ENCODE data around the gene MAGI3.
"Not testable (repeated sequence)": the region's sequence is repeated elsewhere in the genome, so short reads cannot be mapped to it uniquely, and the experiment has no call there.

MAGI3 gene

DNA sequence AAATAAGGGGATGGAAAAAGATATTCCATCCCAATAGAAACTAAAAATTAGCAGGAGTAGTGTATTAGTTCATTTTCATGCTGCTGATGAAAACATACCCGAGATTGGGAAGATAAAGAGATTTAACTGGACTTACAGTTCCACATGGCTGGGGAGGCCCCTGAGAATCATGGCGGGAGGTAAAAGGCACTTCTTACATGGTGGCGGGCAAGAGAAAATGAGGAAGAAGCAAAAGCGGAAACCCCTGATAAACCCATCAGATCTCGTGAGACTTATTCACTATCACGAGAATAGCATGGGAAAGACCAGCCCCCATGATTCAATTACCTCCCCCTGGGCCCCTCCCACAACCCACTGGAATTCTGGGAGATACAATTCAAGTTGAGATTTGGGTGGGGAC is 327.2 kb downstream of the MAGI3 start:
- not testable (repeated sequence) for H2BK12ac ChIP-seq (ENCODE audit: low read length); H4K91ac ChIP-seq (ENCODE audit: low read depth, low read length); H3K79me2 ChIP-seq (ENCODE audit: control insufficient read depth, insufficient read depth, low read length, poor library complexity); H3K79me1 ChIP-seq (ENCODE audit: low read length); H3K23ac ChIP-seq (ENCODE audit: low read length); H3K4me2 ChIP-seq (ENCODE audit: low read length); H3K9ac ChIP-seq (ENCODE audit: low read length); H3K4ac ChIP-seq (ENCODE audit: low read depth, low read length); H3K14ac ChIP-seq (ENCODE audit: low read length); H3K18ac ChIP-seq (ENCODE audit: low read length); DNase-seq; H2BK5ac ChIP-seq (ENCODE audit: low read depth, low read length, poor library complexity); H3K4me3 ChIP-seq (ENCODE audit: low read depth, low read length); H3K4me1 ChIP-seq (ENCODE audit: control insufficient read depth in 1 of 2, insufficient read depth in 2 of 2, low read length in 2 of 2); H4K12ac ChIP-seq (ENCODE audit: low read depth, low read length); H2BK120ac ChIP-seq (ENCODE audit: insufficient read depth, low read length, poor library complexity); H4K8ac ChIP-seq (ENCODE audit: low read depth, low read length); H3K9me3 ChIP-seq (ENCODE audit: insufficient read depth, low read depth, low read length); H3K27ac ChIP-seq (ENCODE audit: low read depth, low read length); H2AK5ac ChIP-seq (ENCODE audit: low read length); H3K27me3 ChIP-seq (ENCODE audit: insufficient read depth, low read length); H2AFZ ChIP-seq (ENCODE audit: insufficient read depth, low read length, poor library complexity)
- peaks cover 17 to 23% of the 10 kb centered on the region in 2 experiments for H3K36me3 ChIP-seq (ENCODE audit: control insufficient read depth in 1 of 2, insufficient read depth in 2 of 2, low read length in 2 of 2)
- no CpG with 5 or more reads among the region's 6 CpGs for WGBS (ENCODE audit: extremely low coverage, insufficient coverage, insufficient read length)

- H3K4me1 ChIP-seq (ENCODE audit: control insufficient read depth in 1 of 2, insufficient read depth in 2 of 2, low read length in 2 of 2); H2AK5ac ChIP-seq (ENCODE audit: low read length); DNase-seq; H3K27me3 ChIP-seq (ENCODE audit: insufficient read depth, low read length); H4K12ac ChIP-seq (ENCODE audit: low read depth, low read length); H3K9ac ChIP-seq (ENCODE audit: low read length); H3K9me3 ChIP-seq (ENCODE audit: insufficient read depth, low read depth, low read length); H2AFZ ChIP-seq (ENCODE audit: insufficient read depth, low read length, poor library complexity); H2BK5ac ChIP-seq (ENCODE audit: low read depth, low read length, poor library complexity); H4K8ac ChIP-seq (ENCODE audit: low read depth, low read length); H2BK120ac ChIP-seq (ENCODE audit: insufficient read depth, low read length, poor library complexity); H3K4me3 ChIP-seq (ENCODE audit: low read depth, low read length); H3K79me1 ChIP-seq (ENCODE audit: low read length); H3K27ac ChIP-seq (ENCODE audit: low read depth, low read length); H2BK12ac ChIP-seq (ENCODE audit: low read length); H3K4me2 ChIP-seq (ENCODE audit: low read length); H3K18ac ChIP-seq (ENCODE audit: low read length); H4K91ac ChIP-seq (ENCODE audit: low read depth, low read length); H3K4ac ChIP-seq (ENCODE audit: low read depth, low read length); H3K23ac ChIP-seq (ENCODE audit: low read length); H3K14ac ChIP-seq (ENCODE audit: low read length); H3K79me2 ChIP-seq (ENCODE audit: control insufficient read depth, insufficient read depth, low read length, poor library complexity): not testable (repeated sequence)
- no CpG with 5 or more reads among the region's 5 CpGs for WGBS (ENCODE audit: extremely low coverage, insufficient coverage, insufficient read length)
- H3K36me3 ChIP-seq (ENCODE audit: control insufficient read depth in 1 of 2, insufficient read depth in 2 of 2, low read length in 2 of 2), result peaks cover 16 to 22% of the 10 kb centered on the region in 2 experiments
Measured at GRCh38 chr1:113718621-113719020, 328.3 kb downstream of the MAGI3 start.

DNA sequence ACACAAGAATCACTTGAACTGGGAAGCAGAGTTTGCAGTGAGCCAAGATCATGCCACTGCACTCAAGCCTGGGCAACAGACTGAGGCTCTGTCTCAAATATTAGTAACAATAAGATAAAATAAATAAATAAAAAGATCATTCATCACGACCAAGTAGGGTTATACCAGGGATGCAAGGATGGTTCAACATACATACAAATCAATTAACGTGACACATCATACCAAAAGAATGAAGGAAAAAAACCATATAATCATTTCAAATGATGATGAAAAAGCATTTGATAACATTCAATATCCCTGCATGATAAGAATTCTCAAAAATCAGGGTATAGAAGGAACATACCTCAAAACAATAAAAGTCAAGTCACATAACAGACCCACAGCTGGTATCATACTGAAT is 330.7 kb downstream of the MAGI3 start:
- H3K27ac ChIP-seq (ENCODE audit: low read depth, low read length), result no peak overlapping the region
- H3K79me1 ChIP-seq (ENCODE audit: low read length), result no peaks in the 10 kb centered on the region
- H3K14ac ChIP-seq (ENCODE audit: low read length), result no peak overlapping the region
- no peak overlapping the region for H3K18ac ChIP-seq (ENCODE audit: low read length)
- no peak overlapping the region for H2AK5ac ChIP-seq (ENCODE audit: low read length)
- no peak overlapping the region for H2BK120ac ChIP-seq (ENCODE audit: insufficient read depth, low read length, poor library complexity)
- no peak overlapping the region for H4K8ac ChIP-seq (ENCODE audit: low read depth, low read length)
- H3K9me3 ChIP-seq (ENCODE audit: insufficient read depth, low read depth, low read length), result peaks cover 6% of the 10 kb centered on the region
- no peak overlapping the region for H3K23ac ChIP-seq (ENCODE audit: low read length)
- no peak for DNase-seq
- H3K4me1 ChIP-seq (ENCODE audit: control insufficient read depth in 1 of 2, insufficient read depth in 2 of 2, low read length in 2 of 2), result no peaks in the 10 kb centered on the region
- no peak overlapping the region for H4K12ac ChIP-seq (ENCODE audit: low read depth, low read length)
- H2BK12ac ChIP-seq (ENCODE audit: low read length), result no peak overlapping the region
- no CpG with 5 or more reads among the region's 2 CpGs for WGBS (ENCODE audit: extremely low coverage, insufficient coverage, insufficient read length)
- H3K36me3 ChIP-seq (ENCODE audit: control insufficient read depth in 1 of 2, insufficient read depth in 2 of 2, low read length in 2 of 2), result peaks cover 13 to 17% of the 10 kb centered on the region in 2 experiments
- H3K4ac ChIP-seq (ENCODE audit: low read depth, low read length), result no peak overlapping the region
- no peaks in the 10 kb centered on the region for H3K79me2 ChIP-seq (ENCODE audit: control insufficient read depth, insufficient read depth, low read length, poor library complexity)
- no peak overlapping the region for H3K4me3 ChIP-seq (ENCODE audit: low read depth, low read length)
- no peak overlapping the region for H3K4me2 ChIP-seq (ENCODE audit: low read length)
- H3K27me3 ChIP-seq (ENCODE audit: insufficient read depth, low read length), result no peaks in the 10 kb centered on the region
- no peak overlapping the region for H3K9ac ChIP-seq (ENCODE audit: low read length)
- H4K91ac ChIP-seq (ENCODE audit: low read depth, low read length), result no peak overlapping the region
- H2BK5ac ChIP-seq (ENCODE audit: low read depth, low read length, poor library complexity), result no peak overlapping the region
- no peak overlapping the region for H2AFZ ChIP-seq (ENCODE audit: insufficient read depth, low read length, poor library complexity)

GRCh38 chr1:113732802-113733201 is 342.5 kb downstream of the MAGI3 start:
- no peak overlapping the region for H4K8ac ChIP-seq (ENCODE audit: low read depth, low read length)
- H3K9me3 ChIP-seq (ENCODE audit: insufficient read depth, low read depth, low read length), result no peaks in the 10 kb centered on the region
- no peak overlapping the region for H3K14ac ChIP-seq (ENCODE audit: low read length)
- H3K4ac ChIP-seq (ENCODE audit: low read depth, low read length), result no peak overlapping the region
- no peak overlapping the region for H4K12ac ChIP-seq (ENCODE audit: low read depth, low read length)
- no peak overlapping the region for H2AK5ac ChIP-seq (ENCODE audit: low read length)
- no peak overlapping the region for H3K27ac ChIP-seq (ENCODE audit: low read depth, low read length)
- H2AFZ ChIP-seq (ENCODE audit: insufficient read depth, low read length, poor library complexity), result no peak overlapping the region
- no peak overlapping the region for H2BK5ac ChIP-seq (ENCODE audit: low read depth, low read length, poor library complexity)
- no peaks in the 10 kb centered on the region for H3K27me3 ChIP-seq (ENCODE audit: insufficient read depth, low read length)
- H3K79me2 ChIP-seq (ENCODE audit: control insufficient read depth, insufficient read depth, low read length, poor library complexity), result no peaks in the 10 kb centered on the region
- H3K23ac ChIP-seq (ENCODE audit: low read length), result no peak overlapping the region
- no peak overlapping the region for H3K9ac ChIP-seq (ENCODE audit: low read length)
- WGBS (ENCODE audit: extremely low coverage, insufficient coverage, insufficient read length), result no CpG with 5 or more reads among the region's 5 CpGs
- H3K36me3 ChIP-seq (ENCODE audit: control insufficient read depth in 1 of 2, insufficient read depth in 2 of 2, low read length in 2 of 2), result peaks cover 11% of the 10 kb centered on the region in 2 experiments
- no peak overlapping the region for H4K91ac ChIP-seq (ENCODE audit: low read depth, low read length)
- no peak overlapping the region for H2BK12ac ChIP-seq (ENCODE audit: low read length)
- no peak overlapping the region for H2BK120ac ChIP-seq (ENCODE audit: insufficient read depth, low read length, poor library complexity)
- H3K4me3 ChIP-seq (ENCODE audit: low read depth, low read length), result no peak overlapping the region
- H3K18ac ChIP-seq (ENCODE audit: low read length), result no peak overlapping the region
- H3K4me1 ChIP-seq (ENCODE audit: control insufficient read depth in 1 of 2, insufficient read depth in 2 of 2, low read length in 2 of 2), result no peaks in the 10 kb centered on the region
- no peak for DNase-seq
- H3K79me1 ChIP-seq (ENCODE audit: low read length), result no peaks in the 10 kb centered on the region
- no peak overlapping the region for H3K4me2 ChIP-seq (ENCODE audit: low read length)

Data from trophoblast cell (in vitro differentiated cells and primary cell).